K562 (cell line): ENCODE results near the gene ZNF646. TPM values are rescaled to one million over a fixed set of nuclear protein-coding genes. Genes with fewer than 3 reads are reported as not detected.
A peak's percentile ranks its signal among the peaks of the same experiment; 100 is the strongest.

Experiments used
- ADNP ChIP-seq: fragments of 200-800 bp; sonication (Bioruptor generic); IDR thresholded peaks from 2 replicates; pipeline ENCODE4 v1.6.1; 2016; ENCODE audit warnings: missing genetic modification characterization, missing compliant biosample characterization
- ARID3B ChIP-seq: fragments of 250-450 bp; sonication (Bioruptor Pico); IDR thresholded peaks from 2 replicates; pipeline ENCODE4 v1.4.0; 2020; ENCODE audit warnings: borderline replicate concordance
- BHLHE40 ChIP-seq: IDR thresholded peaks from 2 replicates; pipeline ENCODE4 v1.6.1; 2011; ENCODE audit warnings: low read length, improper control_type of control experiment
- CBFA2T2 ChIP-seq: fragments of 450-650 bp; conservative IDR thresholded peaks from 2 replicates; pipeline ENCODE4 v1.6.1; 2017; ENCODE audit warnings: mild to moderate bottlenecking
- CREB1 ChIP-seq, 2 experiments: sonication (generic) in 1 of 2; formaldehyde crosslinking in 1 of 2; IDR thresholded peaks; 2 replicates each; pipeline versions ENCODE4 v1.6.1 to v1.8.0; 2012 to 2022; ENCODE audit warnings: inconsistent platforms in 1 of 2, mild to moderate bottlenecking in 1 of 2, missing genetic modification reagents in 1 of 2, moderate library complexity in 1 of 2
- EWSR1 ChIP-seq: fragments of 450-650 bp; IDR thresholded peaks from 2 replicates; pipeline ENCODE4 v1.6.1; 2018; ENCODE audit warnings: borderline replicate concordance, mild to moderate bottlenecking, low read depth, moderate library complexity; ENCODE audit not compliant: partially characterized antibody
- FIP1L1 ChIP-seq: fragments of 200-400 bp; formaldehyde crosslinking; IDR thresholded peaks from 2 replicates; pipeline ENCODE4 v1.6.1; 2018; ENCODE audit warnings: mild to moderate bottlenecking, low read depth, low read length; ENCODE audit not compliant: poor library complexity, severe bottlenecking
- FOXA3 ChIP-seq, 2 experiments: fragments of 450-650 bp in 1 of 2; sonication (generic) in 1 of 2; formaldehyde crosslinking; IDR thresholded peaks in 1 of 2; conservative IDR thresholded peaks in 1 of 2; 2 replicates each; pipeline versions ENCODE4 v1.4.0 to v1.8.0; 2020 to 2022; ENCODE audit warnings: mild to moderate bottlenecking in 2 of 2, missing genetic modification reagents in 1 of 2
- KDM1A ChIP-seq, 2 experiments: fragments of 450-650 bp; IDR thresholded peaks; 2 replicates each; pipeline ENCODE4 v1.6.1; 2016; ENCODE audit warnings: mild to moderate bottlenecking in 2 of 2
- KLF6 ChIP-seq: fragments of 250-450 bp; sonication (Bioruptor Pico); IDR thresholded peaks from 2 replicates; pipeline ENCODE4 v1.4.0; 2020; ENCODE audit warnings: mild to moderate bottlenecking, moderate library complexity, borderline replicate concordance
- NFIX ChIP-seq: fragments of 250-450 bp; sonication (Bioruptor Pico); IDR thresholded peaks from 2 replicates; pipeline ENCODE4 v1.4.0; 2020; ENCODE audit warnings: low read depth, mild to moderate bottlenecking, moderate library complexity
- NR1H2 ChIP-seq: sonication (generic); formaldehyde crosslinking; IDR thresholded peaks from 2 replicates; pipeline ENCODE4 v1.4.0; 2020; ENCODE audit warnings: mild to moderate bottlenecking, missing genetic modification reagents
- RBBP5 ChIP-seq: fragments of 200-600 bp; sonication (generic); IDR thresholded peaks from 2 replicates; pipeline ENCODE4 v1.6.1; 2012; ENCODE audit warnings: borderline replicate concordance, mild to moderate bottlenecking, low read length, control low read depth, inconsistent platforms; ENCODE audit not compliant: insufficient read depth, poor library complexity, severe bottlenecking
- SMAD3 ChIP-seq: fragments of 450-650 bp; formaldehyde crosslinking; conservative IDR thresholded peaks from 2 replicates; pipeline ENCODE4 v1.4.0; 2020; ENCODE audit warnings: mild to moderate bottlenecking
- STAT5B ChIP-seq: fragments of 250-450 bp; sonication (Bioruptor Pico); IDR thresholded peaks from 2 replicates; pipeline ENCODE4 v1.8.0; 2021; ENCODE audit warnings: mild to moderate bottlenecking, inconsistent platforms
- TAL1 ChIP-seq: fragments of 450-650 bp; IDR thresholded peaks from 2 replicates; pipeline ENCODE4 v1.6.1; 2016; ENCODE audit warnings: mild to moderate bottlenecking
- ZBTB33 ChIP-seq: sonication (generic); formaldehyde crosslinking; IDR thresholded peaks from 2 replicates; pipeline ENCODE4 v1.8.1; 2023; ENCODE audit warnings: mild to moderate bottlenecking, missing genetic modification reagents
- ZNF12 ChIP-seq: sonication (generic); formaldehyde crosslinking; IDR thresholded peaks from 2 replicates; pipeline ENCODE4 v1.4.0; 2020; ENCODE audit warnings: mild to moderate bottlenecking, missing genetic modification reagents
- ZNF232 ChIP-seq: sonication (generic); formaldehyde crosslinking; IDR thresholded peaks from 2 replicates; pipeline ENCODE4 v1.8.0; 2022; ENCODE audit warnings: mild to moderate bottlenecking, missing genetic modification reagents
- ZNF280A ChIP-seq: fragments of 450-650 bp; IDR thresholded peaks from 2 replicates; pipeline ENCODE4 v1.6.1; 2018; ENCODE audit warnings: mild to moderate bottlenecking, low read depth; ENCODE audit not compliant: partially characterized antibody
- ZNF408 ChIP-seq: fragments of 250-450 bp; sonication (Bioruptor Pico); IDR thresholded peaks from 2 replicates; pipeline ENCODE4 v1.4.0; 2020; ENCODE audit warnings: low read depth, mild to moderate bottlenecking, moderate library complexity
- ZNF445 ChIP-seq: fragments of 250-450 bp; sonication (Bioruptor Pico); IDR thresholded peaks from 2 replicates; pipeline ENCODE4 v1.4.0; 2020; ENCODE audit warnings: low read depth, mild to moderate bottlenecking, moderate library complexity
- ZNF57 ChIP-seq: fragments of 450-650 bp; formaldehyde crosslinking; IDR thresholded peaks from 2 replicates; pipeline ENCODE4 v1.4.0; 2020; ENCODE audit warnings: mild to moderate bottlenecking, moderate library complexity
- ZNF77 ChIP-seq: fragments of 250-450 bp; sonication (Bioruptor Pico); IDR thresholded peaks from 2 replicates; pipeline ENCODE4 v1.5.0; 2020
- polyA plus RNA-seq, 8 experiments: library from polyadenylated mRNA; depleted of rRNA in 4 of 8; stranded (reverse) in 5 of 8; unstranded in 3 of 8; fragments of >200 nt; fragmentation: Nextera tagmentation in 2 of 8; fragmentation: Illumina TruSeq in 1 of 8; extraction: Ambion mirVana in 2 of 8; extraction: Trizol in 1 of 8; gene quantifications; 2 replicates each; pipeline versions ENCODE4 v1.2.1 to v1.2.3, GENCODE V29; 2011 to 2014; ENCODE audit warnings: inconsistent platforms in 1 of 8, missing spikeins in 1 of 8
- total RNA-seq, 7 experiments: library from RNA; depleted of rRNA in 6 of 7; stranded (reverse); fragments of >200 nt in 6 of 7; fragmentation: Illumina TruSeq in 2 of 7; extraction: Trizol in 2 of 7; gene quantifications; 2 replicates each; pipeline versions ENCODE4 v1.2.1 to v1.2.3, GENCODE V29; 2011 to 2021; ENCODE audit warnings: low replicate concordance in 1 of 7

ZNF646 gene
- total and polyA plus RNA-seq, 9 of the 15 experiments (the other 6 are each of a cell fraction or from before 2014, with no cell fraction given): 0.08 to 20.6 (median 8.0) TPM

- TF ChIP-seq ZNF280A (no peak), RBBP5 (peak; percentile 26), NR1H2 (CRISPR knock-in tag) (0 out of 2 replicates have a peak, but pooled peaks have one; percentile 86), CREB1 (IDR thresholded peaks at IDR 0.05) (peak; percentile 89), CREB1 (CRISPR knock-in tag; IDR thresholded peaks at IDR 0.05) (peak; percentile 93), ZNF77 (CRISPR knock-in tag) (no peak), BHLHE40 (peak; percentile 71), NFIX (CRISPR knock-in tag) (no peak), ZNF57 (no peak), ZBTB33 (CRISPR knock-in tag) (no peak), FIP1L1 (peak; percentile 78), FOXA3 (CRISPR knock-in tag; conservative IDR thresholded peaks at IDR 0.05 in 1 of 2, IDR thresholded peaks at IDR 0.05 in 1 of 2) (no peak), ZNF408 (CRISPR knock-in tag) (no peak), KDM1A (IDR thresholded peaks at IDR 0.05) (no peak), ARID3B (no peak), SMAD3 (no peak), EWSR1 (no peak), ZNF232 (CRISPR knock-in tag) (no peak), ZNF445 (no peak), ZNF12 (0 out of 2 replicates have a peak, but pooled peaks have one; percentile 22), TAL1 (no peak), STAT5B (CRISPR knock-in tag) (no peak), CBFA2T2 (no peak), KLF6 (CRISPR knock-in tag) (no peak), ADNP (tag) (no peak)
Measured at GRCh38 chr16:31108035-31108793, 34.0 kb downstream of the ZNF646 start, which contains the start of gene BCKDK (continued).
